ENCODE results near the gene AKR1D1. TPM values are rescaled to one million over a fixed set of nuclear protein-coding genes. Genes with fewer than 3 reads are reported as not detected.

Gene AKR1D1
- total RNA-seq, 1 experiment from 2014 or later: 0.10 TPM

- Histone ChIP-seq H3K9me3 (ENCODE audit: control insufficient read depth in 1 of 2, insufficient read depth in 1 of 2, low read depth in 1 of 2, low read length in 2 of 2) (no peaks in the 10 kb centered on the region; a peak in 1 of 4 replicates), H4K20me1 (ENCODE audit: insufficient read depth) (no peaks in the 10 kb centered on the region), H3K36me3 (ENCODE audit: control insufficient read depth in 1 of 2, insufficient read depth in 2 of 2, low read length in 2 of 2) (no peaks in the 10 kb centered on the region), H3K9ac (ENCODE audit: low read length) (no peak overlapping the region), H3K4me2 (ENCODE audit: low read length) (no peak overlapping the region), H3K4me1 (ENCODE audit: control insufficient read depth in 1 of 2, insufficient read depth in 2 of 2, low read length in 2 of 2) (no peaks in the 10 kb centered on the region), H3K79me2 (ENCODE audit: insufficient read depth, low read length) (no peaks in the 10 kb centered on the region), H3K4me3 (replicated peaks in 1 of 2; ENCODE audit: low read depth in 1 of 2, low read length in 2 of 2) (no peak overlapping the region), H2AFZ (ENCODE audit: low read depth, low read length, poor library complexity, severe bottlenecking) (no peak overlapping the region), H3K27me3 (ENCODE audit: insufficient read depth, low read length) (no peaks in the 10 kb centered on the region), H3K27ac (ENCODE audit: low read depth, low read length) (no peak overlapping the region), H3K9me2 (ENCODE audit: insufficient read depth) (no peaks in the 10 kb centered on the region)
- CTCF ChIA-PET: no interaction called here
- DNase-seq (ENCODE audit: low read depth, low spot score) (no peak), ATAC-seq (no peak)
- intact Hi-C loops (cut with micrococcal nuclease): no loop called here
- RAD21 ChIA-PET (ENCODE audit: low non-redundant PET in 1 of 2, low total read pairs in 2 of 2, uncharacterized antibody in 2 of 2, unreplicated experiment in 2 of 2): no interaction called here
- BruUV-seq (replicated peaks): no TSS peak
- TF ChIP-seq CBX3 (IDR thresholded peaks at IDR 0.05; ENCODE audit: low read depth) (no peak), TCF7L2 (IDR thresholded peaks at IDR 0.05; ENCODE audit: borderline replicate concordance, extremely low read depth, insufficient read depth, insufficient read length) (no peak), REST (IDR thresholded peaks at IDR 0.05; ENCODE audit: low read depth) (no peak), ELF1 (IDR thresholded peaks at IDR 0.05; ENCODE audit: borderline replicate concordance, low read depth) (no peak), EZH2 (IDR thresholded peaks at IDR 0.05) (no peak), SIN3A (IDR thresholded peaks at IDR 0.05; ENCODE audit: low read depth) (no peak), MAX (IDR thresholded peaks at IDR 0.05) (no peak), SP1 (IDR thresholded peaks at IDR 0.05; ENCODE audit: low read depth) (no peak), ZFX (IDR thresholded peaks at IDR 0.05) (no peak), ATF3 (IDR thresholded peaks at IDR 0.05) (no peak), CTCF (IDR thresholded peaks at IDR 0.05 in 2 of 3, conservative IDR thresholded peaks at IDR 0.05 in 1 of 3; ENCODE audit: borderline replicate concordance in 1 of 3, insufficient read depth in 1 of 3, low read depth in 2 of 3, low read length in 2 of 3) (no peak), POLR2A (IDR thresholded peaks at IDR 0.05; ENCODE audit: borderline replicate concordance, extremely low read depth, insufficient read depth, insufficient read length) (no peak), ZNF274 (IDR thresholded peaks at IDR 0.05; ENCODE audit: low read depth, low read length) (no peak), JUND (IDR thresholded peaks at IDR 0.05) (no peak), YY1 (IDR thresholded peaks at IDR 0.05; ENCODE audit: extremely low read depth, insufficient replicate concordance, low read depth, low read length) (no peak)
- POLR2A ChIA-PET: interaction anchor here (0.7 kb wide), 1 partner anchor 29 kb away, joined by 3 read pairs; no protein-coding TSS in a partner anchor
Observed at GRCh38 chr7:138070908-138071307, 5.4 kb upstream of the AKR1D1 start.
